ENCODE results near the gene PEMT.
A peak's percentile ranks its signal among the peaks of the same experiment; 100 is the strongest.

PEMT gene

DNA sequence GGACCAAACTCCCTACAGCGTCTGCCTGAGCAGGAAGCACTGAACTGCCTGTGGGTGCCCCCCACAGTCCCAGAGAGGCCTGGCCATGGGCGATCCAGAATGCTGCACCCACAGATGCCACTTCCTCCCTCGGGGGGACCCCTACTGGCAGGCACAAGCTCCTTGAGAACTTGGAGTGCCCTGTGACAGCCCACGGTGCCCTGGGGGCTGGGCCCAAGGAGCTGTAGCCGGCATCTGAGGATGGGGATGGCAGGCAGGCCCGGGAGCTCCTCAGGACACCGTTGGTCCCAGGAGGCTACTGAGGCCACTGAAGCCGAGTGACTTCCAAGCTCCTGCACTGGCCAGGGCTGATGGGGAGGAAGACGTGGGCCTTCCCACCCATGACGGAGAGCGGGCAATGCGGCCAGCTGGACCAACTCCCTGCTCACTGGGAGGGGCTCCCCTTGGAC lies 80.2 kb downstream of the PEMT start:
- Histone ChIP-seq H3K18ac (ENCODE audit: low read length) (no peak overlapping the region), H3K4me3 (ENCODE audit: low read depth, low read length) (no peak overlapping the region), H3K14ac (ENCODE audit: low read length) (no peak overlapping the region), H3K9me3 (ENCODE audit: insufficient read depth, low read depth, low read length) (peaks cover 4% of the 10 kb centered on the region), H2BK5ac (ENCODE audit: low read depth, low read length, poor library complexity) (no peak overlapping the region), H3K4me2 (ENCODE audit: low read length) (no peak overlapping the region), H2BK12ac (ENCODE audit: low read length) (no peak overlapping the region), H2BK120ac (ENCODE audit: insufficient read depth, low read length, poor library complexity) (no peak overlapping the region), H3K23ac (ENCODE audit: low read length) (no peak overlapping the region), H3K4ac (ENCODE audit: low read depth, low read length) (no peak overlapping the region), H4K91ac (ENCODE audit: low read depth, low read length) (no peak overlapping the region), H4K12ac (ENCODE audit: low read depth, low read length) (no peak overlapping the region), H2AFZ (ENCODE audit: insufficient read depth, low read length, poor library complexity) (no peak overlapping the region), H3K9ac (ENCODE audit: low read length) (no peak overlapping the region), H3K27me3 (ENCODE audit: insufficient read depth, low read length) (no peaks in the 10 kb centered on the region), H3K4me1 (ENCODE audit: control insufficient read depth in 1 of 2, insufficient read depth in 2 of 2, low read length in 2 of 2) (peaks cover 3 to 15% of the 10 kb centered on the region in 2 experiments), H3K79me2 (ENCODE audit: control insufficient read depth, insufficient read depth, low read length, poor library complexity) (no peaks in the 10 kb centered on the region), H3K27ac (ENCODE audit: low read depth, low read length) (no peak overlapping the region), H4K8ac (ENCODE audit: low read depth, low read length) (no peak overlapping the region), H2AK5ac (ENCODE audit: low read length) (no peak overlapping the region), H3K36me3 (ENCODE audit: control insufficient read depth in 1 of 2, insufficient read depth in 2 of 2, low read length in 2 of 2) (no peaks in the 10 kb centered on the region), H3K79me1 (ENCODE audit: low read length) (no peaks in the 10 kb centered on the region)
- WGBS (ENCODE audit: extremely low coverage, insufficient coverage, insufficient read length) = no CpG with 5 or more reads among the region's 12 CpGs
- DNase-seq = no peak

DNA sequence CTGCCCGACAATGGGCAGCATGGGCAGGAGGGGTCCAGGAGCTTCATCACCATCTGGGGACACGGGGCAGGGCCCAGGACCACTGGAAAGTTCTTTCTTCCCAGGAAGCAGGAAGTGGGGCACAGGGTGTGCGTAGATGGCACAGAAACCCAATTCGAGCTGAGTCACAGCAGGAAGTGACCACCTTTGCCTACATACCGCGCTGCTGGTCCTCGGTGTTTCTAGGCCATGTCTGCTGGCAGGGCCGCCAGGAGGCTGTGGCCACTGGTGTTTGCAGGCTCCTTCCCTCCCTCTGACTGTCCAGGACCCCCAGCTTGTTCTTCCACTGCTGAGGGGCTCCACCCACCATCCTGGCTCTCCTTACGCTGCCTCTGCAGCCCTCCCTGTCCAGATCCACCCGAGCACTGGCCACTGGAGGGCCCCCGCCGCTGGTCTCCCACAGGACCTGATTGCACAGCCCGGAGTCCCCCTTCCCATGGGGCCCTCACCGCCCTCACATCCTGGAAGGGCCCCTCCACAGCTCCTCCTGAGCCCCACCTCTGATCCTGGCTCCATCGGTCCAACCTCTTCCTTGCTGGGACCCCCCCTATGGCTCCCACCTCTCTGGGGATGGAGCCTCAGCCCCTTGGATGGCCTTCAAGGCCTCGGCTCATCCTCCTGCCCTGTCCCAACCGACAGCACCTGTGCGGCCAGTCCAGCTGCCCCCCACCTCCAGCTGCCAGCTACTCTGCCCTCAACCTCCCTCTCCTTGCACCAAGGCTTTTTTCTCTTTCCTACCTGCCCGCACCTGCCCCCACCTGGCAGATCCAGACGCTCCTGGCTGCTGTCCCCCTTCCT lies 80.8 kb downstream of the PEMT start:
- WGBS (ENCODE audit: extremely low coverage, insufficient coverage, insufficient read length) = no CpG with 5 or more reads among the region's 20 CpGs

DNA sequence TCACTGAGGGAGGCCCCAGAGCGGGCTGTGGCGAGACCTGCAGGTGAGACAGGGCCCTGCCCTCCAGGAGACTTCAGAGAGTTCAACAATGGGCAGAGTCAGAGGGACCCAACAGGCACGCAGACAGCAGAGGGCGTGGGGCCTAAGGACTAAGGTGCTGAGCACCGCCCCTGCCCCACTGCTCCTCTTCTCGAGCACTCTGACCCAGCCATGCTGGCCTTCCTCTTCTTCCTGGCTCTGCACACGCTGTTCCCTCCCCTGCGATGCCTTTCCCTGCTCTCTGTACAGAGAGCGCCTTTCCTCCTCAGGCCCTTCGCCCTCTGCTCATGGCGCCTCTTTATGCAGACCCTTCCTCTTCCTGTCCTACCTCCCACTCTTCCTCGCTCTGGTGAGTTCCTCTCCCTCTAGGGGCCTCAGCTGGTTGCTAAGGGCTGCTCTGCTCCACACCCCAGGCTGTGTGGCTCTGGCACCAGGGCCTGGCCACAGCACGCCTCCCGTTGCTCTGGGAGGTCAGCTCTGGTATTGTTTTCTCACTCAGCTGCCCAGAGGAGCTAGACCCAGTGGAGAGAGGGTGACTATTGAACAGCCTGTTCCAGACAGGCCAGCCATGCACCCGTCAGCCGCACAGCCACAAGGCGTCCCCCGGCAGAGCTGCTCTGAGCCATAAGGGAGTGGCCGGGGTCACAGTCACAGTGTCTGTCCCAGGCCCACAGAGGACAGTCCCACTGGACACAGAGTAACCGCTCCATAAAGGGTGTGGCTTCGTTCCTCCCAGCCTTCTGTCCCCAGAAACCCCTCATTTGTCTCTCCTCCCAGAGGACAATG lies 81.7 kb downstream of the PEMT start:
- Histone ChIP-seq H3K4me2 (ENCODE audit: low read length) (no peak overlapping the region), H2BK120ac (ENCODE audit: insufficient read depth, low read length, poor library complexity) (no peak overlapping the region), H4K91ac (ENCODE audit: low read depth, low read length) (no peak overlapping the region), H4K12ac (ENCODE audit: low read depth, low read length) (no peak overlapping the region), H3K79me2 (ENCODE audit: control insufficient read depth, insufficient read depth, low read length, poor library complexity) (no peaks in the 10 kb centered on the region), H2AFZ (ENCODE audit: insufficient read depth, low read length, poor library complexity) (no peak overlapping the region), H3K4me1 (ENCODE audit: control insufficient read depth in 1 of 2, insufficient read depth in 2 of 2, low read length in 2 of 2) (peaks cover 3 to 5% of the 10 kb centered on the region in 2 experiments), H3K36me3 (ENCODE audit: control insufficient read depth in 1 of 2, insufficient read depth in 2 of 2, low read length in 2 of 2) (no peaks in the 10 kb centered on the region), H2AK5ac (ENCODE audit: low read length) (no peak overlapping the region), H3K9ac (ENCODE audit: low read length) (no peak overlapping the region), H3K14ac (ENCODE audit: low read length) (no peak overlapping the region), H2BK5ac (ENCODE audit: low read depth, low read length, poor library complexity) (no peak overlapping the region), H3K4me3 (ENCODE audit: low read depth, low read length) (peak overlapping the region; percentile 10), H3K4ac (ENCODE audit: low read depth, low read length) (no peak overlapping the region), H3K27ac (ENCODE audit: low read depth, low read length) (no peak overlapping the region), H3K27me3 (ENCODE audit: insufficient read depth, low read length) (no peaks in the 10 kb centered on the region), H4K8ac (ENCODE audit: low read depth, low read length) (no peak overlapping the region), H3K18ac (ENCODE audit: low read length) (no peak overlapping the region), H3K9me3 (ENCODE audit: insufficient read depth, low read depth, low read length) (peaks cover 4% of the 10 kb centered on the region), H3K79me1 (ENCODE audit: low read length) (no peaks in the 10 kb centered on the region), H2BK12ac (ENCODE audit: low read length) (no peak overlapping the region), H3K23ac (ENCODE audit: low read length) (no peak overlapping the region)
- WGBS (ENCODE audit: extremely low coverage, insufficient coverage, insufficient read length) = no CpG with 5 or more reads among the region's 21 CpGs
- DNase-seq = no peak

More for the DNA sequence above, 80.8 kb downstream of the PEMT start:
- Histone ChIP-seq H3K18ac (ENCODE audit: low read length) (no peak overlapping the region), H3K27ac (ENCODE audit: low read depth, low read length) (no peak overlapping the region), H3K4me2 (ENCODE audit: low read length) (no peak overlapping the region), H3K4me3 (ENCODE audit: low read depth, low read length) (no peak overlapping the region), H2BK12ac (ENCODE audit: low read length) (no peak overlapping the region), H3K27me3 (ENCODE audit: insufficient read depth, low read length) (no peaks in the 10 kb centered on the region), H3K4ac (ENCODE audit: low read depth, low read length) (no peak overlapping the region), H3K14ac (ENCODE audit: low read length) (no peak overlapping the region), H4K8ac (ENCODE audit: low read depth, low read length) (no peak overlapping the region), H2BK120ac (ENCODE audit: insufficient read depth, low read length, poor library complexity) (no peak overlapping the region), H4K12ac (ENCODE audit: low read depth, low read length) (no peak overlapping the region), H3K9me3 (ENCODE audit: insufficient read depth, low read depth, low read length) (peaks cover 4% of the 10 kb centered on the region), H2BK5ac (ENCODE audit: low read depth, low read length, poor library complexity) (no peak overlapping the region), H3K9ac (ENCODE audit: low read length) (no peak overlapping the region), H2AK5ac (ENCODE audit: low read length) (no peak overlapping the region), H4K91ac (ENCODE audit: low read depth, low read length) (no peak overlapping the region), H3K36me3 (ENCODE audit: control insufficient read depth in 1 of 2, insufficient read depth in 2 of 2, low read length in 2 of 2) (no peaks in the 10 kb centered on the region), H3K79me1 (ENCODE audit: low read length) (no peaks in the 10 kb centered on the region), H3K4me1 (ENCODE audit: control insufficient read depth in 1 of 2, insufficient read depth in 2 of 2, low read length in 2 of 2) (peaks cover 3 to 12% of the 10 kb centered on the region in 2 experiments), H3K23ac (ENCODE audit: low read length) (no peak overlapping the region), H2AFZ (ENCODE audit: insufficient read depth, low read length, poor library complexity) (no peak overlapping the region), H3K79me2 (ENCODE audit: control insufficient read depth, insufficient read depth, low read length, poor library complexity) (no peaks in the 10 kb centered on the region)
- DNase-seq = no peak

DNA sequence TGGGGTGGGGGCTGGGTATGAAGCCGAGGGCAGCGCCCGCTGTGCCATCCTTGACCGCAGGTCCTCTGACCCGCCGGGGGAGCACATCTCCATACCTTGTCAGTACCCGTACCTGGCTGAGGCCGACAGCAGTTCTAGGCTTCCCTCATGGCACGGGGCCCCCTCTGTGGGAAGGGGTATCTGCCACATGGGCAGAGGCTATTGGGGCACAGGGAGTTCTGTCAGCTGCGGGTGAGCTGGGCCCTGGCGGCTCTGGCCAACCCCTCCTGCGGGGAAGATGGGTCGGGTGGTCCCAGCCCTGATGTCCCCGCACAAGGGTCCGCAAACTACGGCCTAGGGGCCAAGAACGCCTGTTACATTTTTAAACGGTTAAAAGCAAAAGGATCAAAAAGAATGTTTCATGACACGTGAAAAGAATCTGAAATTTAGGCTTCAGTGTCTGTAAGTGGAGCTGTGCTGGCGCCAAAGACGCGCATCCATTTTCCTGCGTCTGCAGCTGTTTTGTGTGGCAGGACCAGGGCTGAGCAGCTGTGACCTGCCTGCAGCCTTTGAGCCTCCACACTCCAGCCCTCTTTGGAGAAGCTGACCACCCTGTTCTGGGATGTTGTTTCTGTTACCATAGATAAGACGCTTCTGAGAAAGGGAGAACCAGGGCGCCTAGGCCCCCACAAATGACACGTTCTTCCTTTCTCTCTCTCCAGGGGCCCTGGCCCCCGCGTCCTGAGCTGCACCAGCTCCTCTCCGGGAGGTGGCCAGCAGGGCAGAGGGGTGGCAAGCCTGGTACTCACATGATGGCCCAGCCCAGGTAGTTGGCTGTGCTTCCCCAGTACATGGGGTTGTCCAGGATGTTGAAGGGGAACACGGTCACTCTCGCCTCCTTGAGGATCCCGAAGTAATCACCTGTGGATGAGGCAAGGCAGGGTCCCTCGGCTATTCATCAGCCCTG lies 82.6 kb downstream of the PEMT start:
- Histone ChIP-seq H3K23ac (ENCODE audit: low read length) (no peak overlapping the region), H2BK5ac (ENCODE audit: low read depth, low read length, poor library complexity) (no peak overlapping the region), H2AFZ (ENCODE audit: insufficient read depth, low read length, poor library complexity) (no peak overlapping the region), H3K4me1 (ENCODE audit: control insufficient read depth in 1 of 2, insufficient read depth in 2 of 2, low read length in 2 of 2) (no peaks in the 10 kb centered on the region), H3K14ac (ENCODE audit: low read length) (no peak overlapping the region), H4K12ac (ENCODE audit: low read depth, low read length) (no peak overlapping the region), H3K27ac (ENCODE audit: low read depth, low read length) (no peak overlapping the region), H3K9ac (ENCODE audit: low read length) (no peak overlapping the region), H2BK120ac (ENCODE audit: insufficient read depth, low read length, poor library complexity) (no peak overlapping the region), H3K4ac (ENCODE audit: low read depth, low read length) (no peak overlapping the region), H4K8ac (ENCODE audit: low read depth, low read length) (no peak overlapping the region), H3K79me2 (ENCODE audit: control insufficient read depth, insufficient read depth, low read length, poor library complexity) (no peaks in the 10 kb centered on the region), H3K36me3 (ENCODE audit: control insufficient read depth in 1 of 2, insufficient read depth in 2 of 2, low read length in 2 of 2) (no peaks in the 10 kb centered on the region), H3K4me2 (ENCODE audit: low read length) (no peak overlapping the region), H3K9me3 (ENCODE audit: insufficient read depth, low read depth, low read length) (peaks cover 4% of the 10 kb centered on the region), H2BK12ac (ENCODE audit: low read length) (no peak overlapping the region), H3K79me1 (ENCODE audit: low read length) (no peaks in the 10 kb centered on the region), H3K18ac (ENCODE audit: low read length) (no peak overlapping the region), H4K91ac (ENCODE audit: low read depth, low read length) (no peak overlapping the region), H3K27me3 (ENCODE audit: insufficient read depth, low read length) (no peaks in the 10 kb centered on the region), H3K4me3 (ENCODE audit: low read depth, low read length) (no peak overlapping the region), H2AK5ac (ENCODE audit: low read length) (no peak overlapping the region)
- WGBS (ENCODE audit: extremely low coverage, insufficient coverage, insufficient read length) = no CpG with 5 or more reads among the region's 33 CpGs
- DNase-seq = no peak
